Glutamatergic neuron (in vitro differentiated cells): ENCODE measurements around the gene RPS6KA2. TPM values are rescaled to one million over a fixed set of nuclear protein-coding genes. Genes with fewer than 3 reads are reported as not detected.

Experiments
- DNase-seq: peaks from one replicate; pipeline ENCODE4 v3.0.0; 2022
- H3K27ac Mint-ChIP-seq: one replicate; pipeline ENCODE4 v1.8.0; 2020; ENCODE audit warnings: mild to moderate bottlenecking, mixed read lengths, inconsistent platforms; ENCODE audit not compliant: unreplicated experiment
- H3K27me3 Mint-ChIP-seq: one replicate; pipeline ENCODE4 v1.8.0; 2020; ENCODE audit warnings: mild to moderate bottlenecking, moderate library complexity, mixed read lengths, inconsistent platforms; ENCODE audit not compliant: unreplicated experiment
- H3K36me3 Mint-ChIP-seq: one replicate; pipeline ENCODE4 v1.8.0; 2020; ENCODE audit warnings: mild to moderate bottlenecking, mixed read lengths, inconsistent platforms; ENCODE audit not compliant: unreplicated experiment
- H3K4me1 Mint-ChIP-seq: one replicate; pipeline ENCODE4 v1.8.0; 2020; ENCODE audit warnings: mild to moderate bottlenecking, low read depth, mixed read lengths, inconsistent platforms; ENCODE audit not compliant: unreplicated experiment
- H3K4me3 Mint-ChIP-seq: one replicate; pipeline ENCODE4 v1.8.0; 2020; ENCODE audit warnings: mild to moderate bottlenecking, mixed read lengths, inconsistent platforms; ENCODE audit not compliant: unreplicated experiment
- H3K9me3 Mint-ChIP-seq: one replicate; pipeline ENCODE4 v1.8.0; 2020; ENCODE audit warnings: mild to moderate bottlenecking, moderate library complexity, mixed read lengths, inconsistent platforms; ENCODE audit not compliant: unreplicated experiment
- total RNA-seq: library from RNA; stranded (reverse); fragmentation: NEBNext Ultra II Directional; extraction: Animal tissue kit (Norgen Biotek cat#: 25700); gene quantifications from one replicate; pipeline ENCODE4 v1.2.1, GENCODE V29; 2021; ENCODE audit not compliant: unreplicated experiment
- TF ChIP-seq, protein P1 (sequence below): fragments of 200-600 bp; sonication (generic); IDR thresholded peaks from one replicate; pipeline ENCODE4 v1.5.0; 2021; ENCODE audit not compliant: partially characterized antibody, unreplicated experiment

RPS6KA2 gene
- total RNA-seq, 1 donor from 2014 or later: 109 TPM

DNA sequence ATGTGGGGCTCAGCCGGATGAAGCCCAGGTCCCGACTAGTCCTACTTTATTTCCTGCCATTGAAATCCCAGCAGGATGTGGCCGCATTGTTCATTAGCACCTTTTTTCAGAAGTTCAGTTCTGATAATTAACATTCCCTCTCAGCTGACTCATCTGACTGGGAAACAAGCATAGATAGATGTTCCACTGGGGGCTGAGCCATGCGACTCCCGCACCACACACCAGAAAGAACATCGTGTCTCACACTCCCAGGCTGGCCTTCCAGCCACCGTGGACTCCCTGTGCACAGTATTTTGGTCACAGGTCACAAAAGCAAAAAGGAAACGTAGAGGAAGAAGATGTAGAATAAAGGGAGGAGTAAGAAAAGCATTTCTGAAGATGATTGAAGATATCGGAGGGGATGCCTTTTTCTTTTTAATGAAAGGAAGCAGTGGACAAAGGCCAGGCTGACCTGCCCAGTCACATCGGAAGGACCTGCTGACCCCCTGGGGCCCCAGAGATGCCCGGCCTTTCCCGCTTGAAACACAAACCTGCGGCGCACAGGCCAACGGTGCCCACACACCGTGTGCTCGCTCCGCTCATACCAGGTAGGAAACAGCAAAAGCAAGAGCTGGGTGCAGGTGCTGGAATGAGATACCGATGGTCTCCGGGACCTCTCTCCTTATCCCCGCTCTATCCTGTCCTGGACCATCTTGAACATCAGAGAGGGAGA, 11.8 kb downstream of the RPS6KA2 start:
- H3K4me1 Mint-ChIP-seq: peaks cover 51% of the 10 kb centered on the region
- H3K27ac Mint-ChIP-seq: peak overlapping the region; percentile 86
- peaks cover 4% of the 10 kb centered on the region for H3K9me3 Mint-ChIP-seq
- H3K27me3 Mint-ChIP-seq: peaks cover 6% of the 10 kb centered on the region
- no peak for DNase-seq
- H3K36me3 Mint-ChIP-seq: peaks cover 13% of the 10 kb centered on the region
- peak overlapping the region; percentile 59 for H3K4me3 Mint-ChIP-seq
- TF ChIP-seq, protein P1, sequence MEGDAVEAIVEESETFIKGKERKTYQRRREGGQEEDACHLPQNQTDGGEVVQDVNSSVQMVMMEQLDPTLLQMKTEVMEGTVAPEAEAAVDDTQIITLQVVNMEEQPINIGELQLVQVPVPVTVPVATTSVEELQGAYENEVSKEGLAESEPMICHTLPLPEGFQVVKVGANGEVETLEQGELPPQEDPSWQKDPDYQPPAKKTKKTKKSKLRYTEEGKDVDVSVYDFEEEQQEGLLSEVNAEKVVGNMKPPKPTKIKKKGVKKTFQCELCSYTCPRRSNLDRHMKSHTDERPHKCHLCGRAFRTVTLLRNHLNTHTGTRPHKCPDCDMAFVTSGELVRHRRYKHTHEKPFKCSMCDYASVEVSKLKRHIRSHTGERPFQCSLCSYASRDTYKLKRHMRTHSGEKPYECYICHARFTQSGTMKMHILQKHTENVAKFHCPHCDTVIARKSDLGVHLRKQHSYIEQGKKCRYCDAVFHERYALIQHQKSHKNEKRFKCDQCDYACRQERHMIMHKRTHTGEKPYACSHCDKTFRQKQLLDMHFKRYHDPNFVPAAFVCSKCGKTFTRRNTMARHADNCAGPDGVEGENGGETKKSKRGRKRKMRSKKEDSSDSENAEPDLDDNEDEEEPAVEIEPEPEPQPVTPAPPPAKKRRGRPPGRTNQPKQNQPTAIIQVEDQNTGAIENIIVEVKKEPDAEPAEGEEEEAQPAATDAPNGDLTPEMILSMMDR: no peak

GRCh38 chr6:166614589-166614988, 12.5 kb downstream of the RPS6KA2 start:
- peaks cover 13% of the 10 kb centered on the region for H3K36me3 Mint-ChIP-seq
- no peak for DNase-seq
- TF ChIP-seq, protein P1: no peak
- H3K9me3 Mint-ChIP-seq: peaks cover 4% of the 10 kb centered on the region
- no peak overlapping the region for H3K27ac Mint-ChIP-seq
- H3K4me1 Mint-ChIP-seq: peaks cover 52% of the 10 kb centered on the region
- H3K4me3 Mint-ChIP-seq: peak overlapping the region; percentile 51
- H3K27me3 Mint-ChIP-seq: peaks cover 6% of the 10 kb centered on the region

DNA sequence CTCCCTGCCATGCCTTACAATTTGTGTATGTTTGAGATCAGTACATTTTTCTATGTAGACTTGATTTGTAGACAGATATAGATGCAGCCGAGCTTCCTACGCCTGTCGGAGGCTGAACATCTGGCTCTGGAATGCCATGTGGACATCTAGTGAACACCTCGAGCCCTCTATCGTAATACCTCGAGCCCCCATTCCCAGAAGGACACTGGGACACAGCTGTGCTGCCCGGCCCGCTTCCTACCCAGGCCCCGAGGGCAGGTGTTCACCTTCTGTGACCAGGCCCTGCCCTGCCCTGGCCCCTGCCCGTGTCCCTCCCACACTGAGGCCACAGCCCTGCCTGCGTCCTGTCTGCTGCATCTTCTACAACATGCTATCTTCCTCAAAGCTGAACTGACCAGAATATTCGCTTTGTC, 12.9 kb downstream of the RPS6KA2 start:
- H3K4me3 Mint-ChIP-seq: no peak overlapping the region
- peaks cover 6% of the 10 kb centered on the region for H3K27me3 Mint-ChIP-seq
- peaks cover 13% of the 10 kb centered on the region for H3K36me3 Mint-ChIP-seq
- no peak for DNase-seq
- peaks cover 4% of the 10 kb centered on the region for H3K9me3 Mint-ChIP-seq
- peak overlapping the region; percentile 5 for H3K27ac Mint-ChIP-seq
- peaks cover 51% of the 10 kb centered on the region for H3K4me1 Mint-ChIP-seq
- TF ChIP-seq, protein P1: no peak

DNA sequence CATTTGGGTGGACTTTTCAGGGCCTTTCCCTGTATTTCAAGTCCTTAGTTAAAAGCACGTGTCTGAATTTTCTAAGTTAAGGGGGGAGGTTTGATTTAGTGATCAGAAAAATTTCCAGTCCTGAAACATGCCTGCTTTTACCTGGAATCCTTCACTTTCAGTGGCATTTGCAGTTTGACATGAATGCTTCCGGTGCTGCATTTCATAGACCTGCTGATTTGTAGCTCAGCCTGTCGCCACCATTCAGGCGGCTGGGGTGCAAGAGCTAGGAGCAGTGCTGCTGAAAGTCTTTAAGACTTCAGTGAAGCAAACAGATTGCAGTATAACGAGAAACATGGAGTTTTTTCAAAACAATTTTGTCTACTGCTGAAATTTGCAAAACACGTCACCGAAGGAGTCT, 14.0 kb downstream of the RPS6KA2 start:
- Mint-ChIP-seq H3K4me1 (peaks cover 51% of the 10 kb centered on the region), H3K36me3 (peaks cover 4% of the 10 kb centered on the region), H3K4me3 (peak overlapping the region; percentile 53), H3K9me3 (peaks cover 4% of the 10 kb centered on the region), H3K27ac (no peak overlapping the region), H3K27me3 (peaks cover 4% of the 10 kb centered on the region)
- TF ChIP-seq, protein P1: no peak
- DNase-seq: no peak

- Mint-ChIP-seq H3K36me3 (peaks cover 4% of the 10 kb centered on the region), H3K27ac (no peak overlapping the region), H3K9me3 (peaks cover 3% of the 10 kb centered on the region), H3K27me3 (peaks cover 4% of the 10 kb centered on the region), H3K4me1 (peaks cover 51% of the 10 kb centered on the region), H3K4me3 (peak overlapping the region; percentile 53)
- no peak for DNase-seq
- TF ChIP-seq, protein P1: no peak
Measured at GRCh38 chr6:166612471-166612881, 14.6 kb downstream of the RPS6KA2 start.
